Daoy (cell line): ENCODE measurements around the gene TEX29. TPM values are rescaled to one million over a fixed set of nuclear protein-coding genes. Genes with fewer than 3 reads are reported as not detected.

Experiments
- DNase-seq: peaks from one replicate; pipeline ENCODE4 v3.0.0-alpha.2; 2015; ENCODE audit warnings: low read depth
- total RNA-seq: library from RNA; depleted of rRNA; stranded (reverse); fragments of >200 nt; shearing (Covaris generic); gene quantifications from 2 replicates; pipeline ENCODE4 v1.2.3, GENCODE V29; 2014; rRNA removed

The TEX29 gene
- not detected in 2 replicates for total RNA-seq

DNA sequence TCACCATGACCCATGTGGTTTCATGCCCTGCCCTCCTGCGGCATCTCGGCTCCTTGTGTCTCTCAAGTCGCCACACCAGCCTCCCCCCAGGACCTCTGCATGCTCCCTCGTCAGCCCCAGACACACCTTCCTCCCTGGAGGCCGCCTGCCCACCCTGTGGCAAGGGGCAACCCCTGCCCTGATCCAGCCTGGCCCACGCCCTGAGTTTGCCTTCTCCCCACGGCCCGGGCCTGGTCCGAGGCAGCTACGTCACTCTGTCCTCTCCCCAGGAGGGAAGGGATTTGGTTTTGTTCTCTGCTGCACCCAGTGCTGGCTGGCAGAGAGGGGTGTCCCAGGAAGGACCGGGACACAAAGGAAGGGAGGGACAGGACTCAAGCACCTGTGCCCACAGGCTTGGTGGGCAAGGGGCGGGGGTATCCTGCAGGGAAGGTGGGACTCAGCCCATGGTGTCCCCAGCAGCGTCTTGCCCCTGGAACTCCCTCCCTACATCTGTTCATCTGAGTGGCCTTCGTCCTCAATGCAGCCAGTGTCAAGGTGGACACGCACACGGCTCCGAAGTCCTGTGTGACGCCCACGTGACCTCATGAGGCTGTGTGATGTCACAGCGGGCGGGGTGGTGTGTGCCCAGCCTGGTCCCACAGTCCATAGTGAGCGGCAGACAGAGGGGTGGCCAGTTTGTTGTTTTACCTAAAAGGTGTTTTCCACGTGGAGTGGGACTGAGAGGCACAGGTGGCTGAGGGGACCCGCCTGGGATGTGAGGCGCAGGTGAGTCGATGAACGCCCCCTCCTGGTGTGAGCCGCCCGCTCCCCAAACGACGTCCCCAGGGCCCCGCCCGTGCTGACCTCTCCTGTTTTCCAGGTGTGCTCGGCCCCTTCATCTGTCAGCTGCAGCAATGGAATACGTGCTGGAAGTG lies at the start of gene TEX29:
TEX29 (plus strand) TSS at position 645 of the 914 bp plus-strand sequence; CDS start at position 894, 249 bp downstream.
- DNase-seq = no peak

DNA sequence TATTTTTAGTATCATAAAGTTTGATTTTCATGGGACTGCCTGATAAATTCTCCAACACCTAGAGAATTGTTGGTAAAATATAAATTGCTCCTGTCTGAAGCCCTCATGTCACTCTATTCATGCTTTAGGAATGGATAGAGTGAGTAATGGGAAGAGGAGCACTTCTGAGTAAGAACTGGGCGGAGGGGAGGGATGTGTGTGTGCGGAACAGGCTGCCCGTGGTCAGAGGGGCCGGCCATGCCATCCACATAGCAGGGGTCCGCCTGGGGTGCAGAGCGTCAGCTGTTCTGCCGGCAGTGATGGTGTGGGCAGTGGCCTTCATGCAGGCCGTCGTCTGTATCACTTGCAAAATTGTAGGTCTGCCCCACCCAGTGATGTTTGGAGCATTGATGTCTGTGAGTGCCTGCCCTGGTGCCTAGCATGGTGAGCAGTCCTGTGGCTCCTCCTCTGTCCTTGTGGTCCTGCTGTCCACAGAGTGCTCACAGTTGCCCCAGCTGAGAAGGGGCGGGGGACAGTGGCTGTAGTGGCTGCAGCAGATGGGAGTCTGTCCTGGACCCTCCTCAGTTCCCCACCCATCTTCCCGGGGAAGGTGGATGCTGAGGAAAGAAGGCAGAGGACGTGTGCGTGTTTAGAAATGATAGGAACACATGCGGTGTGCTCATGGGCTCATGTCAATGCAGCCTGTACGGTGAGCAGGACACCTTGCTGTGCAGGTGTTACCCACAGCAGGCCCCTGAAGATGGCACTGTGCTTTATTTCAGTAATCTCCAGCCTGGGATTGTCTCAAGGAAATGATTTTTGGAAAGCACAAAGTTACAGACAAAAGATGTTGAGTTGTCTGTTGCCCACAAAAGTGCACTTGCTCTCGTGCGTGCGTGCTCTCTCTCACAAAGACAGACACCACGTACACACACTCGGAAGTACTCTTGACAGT lies 49.4 kb upstream of the TEX29 start:
- DNase-seq = no peak

DNA sequence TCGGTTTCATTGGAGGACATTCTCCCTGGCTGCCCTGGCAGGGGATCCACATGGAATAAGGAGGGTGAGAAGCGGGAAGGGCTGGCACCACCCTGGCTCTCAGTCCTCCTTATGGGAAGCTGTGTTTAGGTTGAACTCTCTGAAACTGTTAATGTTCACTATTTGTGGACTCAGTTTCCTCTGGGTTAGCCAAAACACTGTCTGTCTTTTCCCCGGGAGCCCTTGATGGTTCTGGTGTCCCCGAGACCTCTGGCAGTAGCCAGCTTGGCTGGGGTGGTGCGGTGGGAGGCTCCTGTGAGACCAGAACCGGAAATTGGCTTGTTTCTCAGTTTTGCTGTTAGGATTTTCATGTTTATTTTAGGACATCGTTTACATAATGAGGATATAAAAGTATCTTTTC lies 48.3 kb upstream of the TEX29 start:
- no peak for DNase-seq

DNA sequence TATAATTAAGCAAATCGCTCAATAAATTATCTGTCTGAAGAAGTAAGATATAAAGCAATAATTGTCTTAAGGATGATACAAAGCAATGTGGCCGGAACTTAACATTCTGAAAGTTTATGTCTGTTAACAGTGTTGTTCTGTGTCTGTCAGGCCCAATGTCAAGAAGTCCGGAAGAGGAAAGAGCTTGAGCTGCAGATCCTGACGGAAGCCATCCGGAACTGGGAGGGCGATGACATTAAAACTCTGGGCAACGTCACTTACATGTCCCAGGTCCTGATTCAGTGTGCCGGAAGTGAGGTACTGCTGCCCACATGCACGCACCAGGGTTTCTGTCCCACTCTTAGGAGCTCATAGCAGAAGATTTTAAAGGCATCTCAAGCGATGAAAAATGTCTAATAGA lies 45.1 kb upstream of the TEX29 start:
- no peak for DNase-seq

DNA sequence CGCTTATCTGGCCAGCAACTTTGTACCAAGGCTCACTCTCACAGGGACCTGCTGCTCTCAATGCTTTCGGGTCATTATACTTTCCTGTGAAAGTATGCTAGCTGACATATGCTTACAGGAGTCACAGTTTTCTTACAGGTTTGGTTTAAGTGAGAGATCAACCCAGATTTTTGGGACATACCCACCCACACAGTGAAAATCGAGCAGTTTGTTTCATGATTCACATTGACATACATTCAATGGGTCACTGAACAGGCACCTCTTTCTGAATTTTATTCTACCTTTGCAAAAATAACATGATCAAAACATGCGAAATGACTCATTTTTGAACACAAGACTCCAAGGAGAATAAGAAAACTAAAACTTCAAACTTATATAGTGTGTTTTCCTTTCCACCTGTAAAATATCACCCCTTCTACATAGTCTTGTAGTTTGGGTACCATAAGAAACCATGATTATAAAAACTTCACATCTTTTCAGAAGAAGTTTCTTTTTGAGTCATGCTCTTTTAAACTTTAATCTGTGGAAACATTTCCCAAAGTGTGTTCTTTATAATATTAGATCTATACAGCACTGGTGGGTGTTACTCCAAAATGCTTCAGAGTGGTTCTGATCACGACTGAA lies 44.3 kb upstream of the TEX29 start:
- no peak for DNase-seq

DNA sequence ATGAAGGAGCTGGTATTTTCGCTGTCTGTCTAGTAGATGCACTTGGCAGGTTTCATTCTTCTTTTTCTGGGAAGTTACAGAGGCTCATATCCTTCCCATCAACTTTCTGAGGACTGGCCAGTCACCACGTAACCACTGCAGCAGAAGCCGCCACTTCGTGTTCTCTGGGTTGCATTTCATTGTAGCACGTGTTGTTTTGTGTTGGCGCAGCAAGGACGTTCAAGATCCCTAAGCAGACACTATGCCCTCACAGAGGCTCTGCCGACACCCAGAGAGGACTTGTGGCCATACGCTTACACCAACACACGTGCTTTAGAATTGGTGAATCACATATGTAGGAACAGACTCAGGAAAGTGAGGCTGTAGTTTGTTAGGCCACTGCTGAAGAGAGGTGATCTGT lies 42.2 kb upstream of the TEX29 start:
- no peak for DNase-seq

DNA sequence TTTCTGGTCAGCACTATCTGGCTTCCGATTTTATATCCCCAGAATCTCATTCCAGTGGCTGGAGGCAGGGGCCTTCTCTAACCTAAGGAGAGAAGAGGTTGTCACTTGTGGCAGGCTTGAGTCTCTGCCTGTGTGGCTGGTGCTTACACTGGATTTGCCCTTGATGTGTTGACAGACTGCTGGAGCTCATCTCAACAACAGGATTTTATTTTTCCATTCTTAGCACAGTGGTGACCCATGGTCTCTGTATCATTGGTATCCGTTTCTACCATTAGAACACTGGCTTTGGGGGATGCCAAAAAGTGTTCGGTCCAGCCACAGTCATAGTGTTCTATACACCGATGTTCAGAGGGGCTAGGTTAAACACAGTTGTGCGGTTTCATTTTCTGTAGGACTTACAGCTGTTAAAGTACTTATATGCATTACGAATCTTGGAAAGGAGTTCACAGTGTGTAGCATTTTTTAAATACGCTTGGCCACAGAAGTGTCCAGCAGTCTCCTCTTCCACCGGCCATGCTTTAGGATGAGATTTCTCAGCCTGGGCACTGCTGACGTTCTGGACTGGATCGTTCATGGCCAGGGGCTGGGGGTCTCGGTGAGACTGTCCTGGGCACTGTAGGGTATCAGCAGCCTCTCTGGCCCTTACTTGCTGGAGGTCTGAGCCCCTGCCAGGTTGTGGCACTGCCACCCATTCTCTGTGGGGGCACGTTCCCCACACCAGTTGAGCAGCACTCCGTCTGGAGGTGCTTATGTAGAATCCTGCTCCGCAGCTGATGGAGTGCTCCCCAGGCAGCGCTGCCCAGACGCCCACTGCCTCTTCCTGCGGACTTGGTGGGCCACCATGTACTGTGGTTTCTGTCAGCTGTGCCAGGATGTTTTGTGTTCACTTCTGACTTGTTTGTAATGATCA lies 41.4 kb upstream of the TEX29 start:
- DNase-seq = no peak

DNA sequence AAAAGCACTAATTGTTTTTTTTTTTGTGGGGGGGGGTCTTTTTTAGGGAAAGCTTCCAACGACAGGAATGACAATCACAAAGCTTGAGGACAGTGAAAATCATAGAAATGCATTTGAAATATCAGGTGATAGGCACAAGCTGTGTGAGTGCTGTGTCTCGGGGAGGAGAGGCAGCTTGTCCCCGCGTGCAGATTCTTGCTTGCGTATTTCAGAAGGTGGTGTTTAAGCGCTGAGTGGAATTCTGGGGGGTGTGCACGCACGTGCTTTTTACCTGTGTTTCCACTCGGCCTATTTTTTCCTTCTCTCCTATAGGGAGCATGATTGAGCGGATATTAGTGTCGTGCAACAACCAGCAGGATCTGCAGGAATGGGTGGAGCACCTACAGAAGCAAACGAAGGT lies 40.2 kb upstream of the TEX29 start:
- DNase-seq = no peak

DNA sequence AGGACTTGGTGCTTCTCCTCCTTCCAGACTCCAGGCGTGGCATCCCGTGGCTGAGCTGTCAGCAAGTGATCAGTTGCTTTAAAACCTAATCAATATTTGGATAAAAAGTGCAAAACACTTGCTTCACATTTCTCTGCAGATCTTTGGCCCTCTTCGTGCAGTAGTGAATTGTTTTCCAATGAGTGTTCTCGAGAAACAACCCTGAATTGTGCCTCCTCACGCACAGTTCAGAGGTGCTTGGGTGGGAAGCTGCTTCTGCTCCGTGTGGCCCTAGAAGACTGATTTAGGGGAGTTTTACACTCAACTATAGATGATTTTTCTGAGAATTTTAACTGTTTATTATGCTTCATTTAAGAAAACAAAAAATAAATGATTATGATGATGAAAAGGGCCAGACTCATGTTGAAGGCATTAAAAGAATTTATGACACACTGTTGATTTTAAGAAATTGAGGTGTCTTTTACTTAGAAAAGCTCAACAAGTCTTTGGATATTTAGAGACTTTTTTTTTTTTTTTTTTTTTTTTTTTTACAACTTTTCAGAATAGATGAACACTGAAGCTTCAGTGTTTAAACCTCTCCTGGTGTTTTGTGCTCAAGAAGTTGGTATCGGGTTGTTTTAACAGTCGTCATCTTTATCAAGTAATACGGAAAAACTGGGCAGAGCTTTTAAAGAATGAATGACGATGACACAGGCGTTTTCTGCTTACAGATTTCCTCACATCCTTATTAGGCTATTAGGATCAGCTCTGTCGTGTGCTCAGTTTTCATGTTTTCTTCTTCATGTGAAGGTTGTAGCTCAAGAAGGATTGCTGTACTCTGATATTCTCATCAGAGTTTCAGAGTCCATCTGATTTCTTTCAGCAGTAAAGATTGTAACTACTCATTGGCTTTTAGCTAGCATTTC lies 39.5 kb upstream of the TEX29 start:
- no peak for DNase-seq

DNA sequence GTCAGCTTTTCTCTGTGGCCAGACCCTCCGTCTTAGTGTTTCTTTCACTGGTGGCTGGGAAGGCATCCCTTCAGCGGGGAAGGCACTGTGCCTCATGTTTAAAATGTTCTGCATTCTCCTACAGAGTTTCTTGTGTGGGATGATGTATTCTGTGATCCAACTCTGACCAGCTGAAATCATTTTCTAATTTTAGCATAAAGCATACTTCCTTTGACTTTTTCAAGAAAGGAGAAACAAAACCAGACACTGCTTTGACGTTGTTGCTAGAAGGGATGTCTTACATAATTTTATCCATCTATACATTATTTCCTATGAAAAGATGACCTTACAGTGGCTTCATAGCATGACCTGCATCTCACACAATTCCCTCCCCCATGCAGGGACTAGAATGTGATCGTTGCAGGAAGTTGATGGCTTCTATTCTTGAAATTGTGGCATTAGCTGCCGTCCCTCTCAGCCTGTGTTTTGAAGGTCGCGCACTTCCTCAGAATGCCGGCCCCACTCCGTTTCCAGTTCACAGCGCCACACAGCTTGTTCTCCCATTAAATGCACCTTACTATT lies 38.6 kb upstream of the TEX29 start:
- DNase-seq = no peak

DNA sequence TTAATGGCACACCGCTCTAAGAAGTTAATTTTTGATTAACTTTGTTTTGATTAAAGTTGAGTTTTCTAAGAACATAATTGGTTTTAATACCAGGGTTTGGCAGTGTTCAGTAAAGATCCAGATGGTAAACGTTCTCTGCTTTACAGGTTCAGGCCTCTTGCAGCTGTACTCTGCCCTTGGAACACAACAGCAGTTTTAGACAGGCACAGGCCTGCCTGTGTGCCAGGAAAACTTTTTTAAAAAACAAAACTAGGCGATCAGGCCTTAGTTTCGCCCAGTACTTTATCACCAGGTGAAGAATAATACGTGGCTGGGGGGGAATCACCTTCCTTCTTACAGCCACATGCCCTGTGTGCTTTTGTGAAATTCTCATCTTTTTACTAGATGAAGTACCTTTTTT lies 38.0 kb upstream of the TEX29 start:
- DNase-seq = no peak

DNA sequence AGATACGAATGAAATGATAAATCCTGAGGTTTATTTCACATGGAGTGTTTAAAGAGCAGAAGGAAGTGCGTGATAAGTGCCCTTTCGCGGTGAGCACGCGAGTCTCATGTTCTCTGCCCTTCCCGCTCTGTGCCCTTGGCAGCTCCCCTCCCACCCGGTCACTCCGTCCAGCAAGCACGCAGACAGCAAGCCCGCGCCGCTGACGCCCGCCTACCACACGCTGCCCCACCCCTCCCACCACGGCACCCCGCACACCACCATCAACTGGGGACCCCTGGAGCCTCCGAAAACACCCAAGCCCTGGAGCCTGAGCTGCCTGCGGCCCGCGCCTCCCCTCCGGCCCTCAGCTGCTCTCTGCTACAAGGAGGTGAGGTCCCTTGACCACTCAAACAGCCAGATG lies 37.4 kb upstream of the TEX29 start:
- no peak for DNase-seq

DNA sequence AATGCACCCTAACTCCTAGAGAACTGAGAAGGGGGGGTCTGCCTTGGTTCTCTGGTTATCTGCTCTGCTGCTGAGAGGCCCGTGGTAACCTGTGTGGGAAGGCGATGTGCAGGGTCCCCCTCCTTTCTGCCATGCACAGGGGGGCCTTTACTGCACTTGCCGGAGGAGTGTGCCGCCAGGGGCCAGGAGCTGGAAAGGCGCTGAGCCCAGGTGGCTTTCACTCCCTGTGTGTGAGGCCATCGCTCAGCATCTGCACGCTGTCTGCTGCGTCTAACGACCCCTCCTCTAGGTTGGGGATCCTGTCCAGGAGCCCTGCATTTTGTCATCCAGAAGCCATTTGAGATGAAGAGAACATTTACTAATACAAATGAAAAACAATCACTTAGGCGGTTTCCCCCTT lies 37.0 kb upstream of the TEX29 start:
- DNase-seq = no peak

DNA sequence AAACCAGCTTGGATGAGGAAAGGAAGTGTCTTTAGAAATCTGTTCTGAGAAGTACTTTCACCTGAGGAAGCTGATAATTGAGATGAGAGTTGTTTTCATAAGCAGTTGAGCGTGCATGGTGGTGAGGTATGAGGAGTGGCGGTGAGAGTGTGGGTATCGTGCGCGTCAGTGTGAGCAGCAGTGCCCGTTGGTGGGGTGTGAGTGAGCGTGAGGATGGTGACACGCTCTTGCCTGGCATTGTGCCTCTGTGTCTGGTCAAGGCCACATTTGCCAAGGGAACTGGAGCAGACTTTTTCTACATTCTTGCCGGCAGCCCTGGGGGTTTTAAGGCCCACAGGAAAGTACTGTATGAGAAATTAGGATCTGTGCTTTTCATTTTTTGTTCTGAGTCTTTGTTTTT lies 36.5 kb upstream of the TEX29 start:
- DNase-seq = no peak

DNA sequence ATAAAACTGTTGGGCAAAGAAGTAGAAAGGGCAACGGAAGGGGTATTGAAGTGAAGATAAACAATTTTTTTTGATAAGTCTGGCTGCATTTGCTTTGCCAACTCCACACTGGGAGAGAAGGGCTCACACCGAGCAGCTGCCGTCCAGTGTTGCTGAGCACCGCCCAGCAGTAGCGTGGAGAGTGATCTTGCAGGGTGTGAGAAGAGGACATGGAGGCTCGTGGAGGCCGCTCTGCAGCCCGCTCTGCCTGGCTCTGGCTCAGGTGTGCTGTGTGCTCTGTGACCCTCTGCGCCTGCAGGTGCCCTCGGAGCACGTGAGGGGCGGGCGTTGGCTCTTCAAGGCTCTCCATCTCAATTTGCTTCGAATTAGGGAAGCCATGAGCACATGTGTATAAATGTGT lies 35.9 kb upstream of the TEX29 start:
- DNase-seq = no peak

DNA sequence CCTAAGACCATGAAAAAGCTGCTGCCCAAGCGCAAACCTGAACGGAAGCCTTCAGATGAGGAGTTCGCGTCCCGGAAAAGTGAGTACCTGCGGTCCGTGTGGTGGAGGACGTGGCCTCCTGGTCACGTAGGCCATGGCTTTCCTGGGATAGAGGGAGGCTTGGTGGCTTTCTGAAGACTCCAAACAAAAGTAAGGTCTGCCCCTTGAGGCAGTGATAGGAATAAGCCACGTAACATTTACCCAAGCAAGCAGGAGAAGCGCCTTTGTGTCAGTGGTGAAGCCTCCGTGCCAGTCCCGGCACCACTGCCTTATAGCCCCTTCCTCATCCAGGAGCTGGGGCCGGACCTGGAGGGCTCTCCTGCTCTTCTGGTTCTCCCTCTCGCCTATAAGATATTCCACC lies 34.3 kb upstream of the TEX29 start:
- no peak for DNase-seq

DNA sequence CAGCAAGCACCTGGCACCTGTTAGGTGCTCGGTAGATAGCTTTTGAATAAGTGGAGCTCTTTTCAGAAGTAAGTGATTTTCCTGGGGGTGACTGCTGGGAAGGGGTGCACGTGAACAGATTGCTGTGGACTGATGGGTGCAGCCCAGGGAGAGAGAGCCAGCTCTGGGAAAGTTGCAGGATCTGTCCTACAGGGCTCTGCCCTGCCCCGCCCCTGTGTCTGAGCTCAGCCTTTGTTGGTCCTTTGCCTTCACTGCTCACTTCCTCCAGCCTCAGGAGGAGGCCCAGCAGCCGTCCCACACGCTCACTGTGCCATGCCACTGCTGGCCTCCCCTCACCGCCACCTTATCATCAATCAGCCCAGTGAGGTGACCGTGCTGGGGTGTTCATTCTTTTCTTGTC lies 33.7 kb upstream of the TEX29 start:
- DNase-seq = no peak

DNA sequence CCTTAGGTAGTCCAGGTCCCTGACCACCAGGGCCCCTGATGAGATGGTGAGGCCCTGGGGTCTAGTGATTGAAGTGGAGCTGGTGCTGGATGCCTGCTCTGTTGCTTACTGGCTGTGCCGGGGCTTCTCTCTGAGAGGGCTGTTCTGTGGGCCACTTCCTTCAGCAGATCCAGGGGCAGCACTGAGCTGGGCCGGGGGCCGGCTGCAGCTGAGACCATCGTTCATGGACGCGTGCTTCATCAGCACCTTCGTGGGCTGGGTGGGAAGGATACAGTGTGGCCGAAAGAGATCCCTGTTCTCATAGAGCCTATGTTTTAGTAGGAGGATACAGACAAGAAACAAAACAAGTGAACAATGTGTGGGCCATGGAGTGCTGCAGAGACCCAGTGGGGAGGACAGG lies 33.2 kb upstream of the TEX29 start:
- no peak for DNase-seq

DNA sequence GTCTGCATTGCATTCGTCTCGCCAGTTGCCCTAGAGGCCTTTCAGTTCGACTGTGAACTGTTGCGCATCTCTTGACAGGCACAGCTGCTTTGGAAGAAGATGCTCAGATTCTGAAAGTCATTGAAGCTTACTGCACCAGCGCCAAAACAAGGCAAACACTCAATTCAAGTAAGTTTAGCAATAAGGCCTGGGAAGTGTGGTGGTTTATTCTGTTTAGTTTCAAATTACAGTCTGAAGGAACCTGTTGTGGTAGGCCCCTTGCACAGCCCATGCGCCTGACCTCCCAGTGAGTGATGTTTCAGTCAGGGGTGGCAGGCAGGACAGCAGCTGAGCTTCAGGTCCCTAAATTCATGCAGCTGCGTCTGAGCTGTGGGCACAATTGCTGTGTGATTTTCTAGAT lies 32.2 kb upstream of the TEX29 start:
- DNase-seq = no peak

DNA sequence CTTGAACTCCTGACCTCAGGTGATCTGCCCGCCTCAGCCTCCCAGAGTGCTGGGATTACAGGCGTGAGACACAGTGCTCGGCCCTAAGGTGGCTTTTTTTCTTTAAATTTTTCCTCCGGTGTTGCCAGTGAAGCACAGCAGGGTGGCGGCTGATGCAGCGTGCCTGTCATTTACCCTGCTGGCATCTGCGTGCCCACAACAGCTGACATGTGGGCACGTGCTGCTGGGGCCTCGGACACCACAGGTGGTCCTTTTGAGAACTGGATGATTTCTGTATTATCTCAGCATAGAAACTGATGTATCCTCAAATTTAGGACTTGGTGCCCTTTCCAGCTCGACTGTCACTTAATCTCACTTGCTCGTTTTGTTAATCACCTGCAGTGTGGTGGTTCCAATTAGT lies 31.2 kb upstream of the TEX29 start:
- DNase-seq = no peak
